Activated B cell treated with CpG ODN at 0.5 μM for 24 hours (primary cell): ENCODE data around the gene TEKT1. TPM values are rescaled to one million over a fixed set of nuclear protein-coding genes. Genes with fewer than 3 reads are reported as not detected.

Experiments
- ATAC-seq: fragments of 200-7000 bp; cut with Tn5 transposase; one replicate; pipeline ENCODE4 v1.10.0; 2021; ENCODE audit warnings: low read depth, mild to moderate bottlenecking, moderate library complexity
- CTCF ChIA-PET: fragments of 350-600 bp; sonication (Branson Sonifier 250); formaldehyde crosslinking; loops from one replicate; lab custom pipeline; 2021; ENCODE audit warnings: antibody characterized with exemption; lab: Charles Lee
- POLR2A ChIA-PET: fragments of 350-600 bp; sonication (Branson Sonifier 250); formaldehyde crosslinking; loops from one replicate; lab custom pipeline; 2021; ENCODE audit warnings: antibody characterized with exemption; lab: Charles Lee
- DNase-seq: peaks from one replicate; pipeline ENCODE4 v3.0.0; 2022
- H3K27ac Mint-ChIP-seq: one replicate; pipeline ENCODE4 v1.8.0; 2020; ENCODE audit warnings: mixed read lengths
- H3K27me3 Mint-ChIP-seq: one replicate; pipeline ENCODE4 v1.8.0; 2021; ENCODE audit warnings: mixed read lengths
- H3K36me3 Mint-ChIP-seq: one replicate; pipeline ENCODE4 v1.8.0; 2021; ENCODE audit warnings: low read depth, mixed read lengths
- H3K4me1 Mint-ChIP-seq: one replicate; pipeline ENCODE4 v1.8.0; 2021; ENCODE audit warnings: mixed read lengths
- H3K4me3 Mint-ChIP-seq: one replicate; pipeline ENCODE4 v1.8.0; 2020; ENCODE audit warnings: mild to moderate bottlenecking, mixed read lengths
- H3K9me3 Mint-ChIP-seq: one replicate; pipeline ENCODE4 v1.8.0; 2020; ENCODE audit warnings: mixed read lengths
- intact Hi-C: fragments of 100-400 bp; cut with micrococcal nuclease; formaldehyde crosslinking; loops from one replicate; pipeline ENCODE4 v1.15.1; 2024
- total RNA-seq: library from RNA; stranded (reverse); gene quantifications from 2 replicates; pipeline ENCODE4 v1.2.3, GENCODE V29; 2022
- TF ChIP-seq, protein P1 (sequence below): fragments of 200-600 bp; IDR thresholded peaks from one replicate; pipeline ENCODE4 v1.8.0; 2022; ENCODE audit warnings: antibody characterized with exemption, mild to moderate bottlenecking

TEKT1 gene
- total RNA-seq, 1 donor from 2014 or later: not detected

DNA sequence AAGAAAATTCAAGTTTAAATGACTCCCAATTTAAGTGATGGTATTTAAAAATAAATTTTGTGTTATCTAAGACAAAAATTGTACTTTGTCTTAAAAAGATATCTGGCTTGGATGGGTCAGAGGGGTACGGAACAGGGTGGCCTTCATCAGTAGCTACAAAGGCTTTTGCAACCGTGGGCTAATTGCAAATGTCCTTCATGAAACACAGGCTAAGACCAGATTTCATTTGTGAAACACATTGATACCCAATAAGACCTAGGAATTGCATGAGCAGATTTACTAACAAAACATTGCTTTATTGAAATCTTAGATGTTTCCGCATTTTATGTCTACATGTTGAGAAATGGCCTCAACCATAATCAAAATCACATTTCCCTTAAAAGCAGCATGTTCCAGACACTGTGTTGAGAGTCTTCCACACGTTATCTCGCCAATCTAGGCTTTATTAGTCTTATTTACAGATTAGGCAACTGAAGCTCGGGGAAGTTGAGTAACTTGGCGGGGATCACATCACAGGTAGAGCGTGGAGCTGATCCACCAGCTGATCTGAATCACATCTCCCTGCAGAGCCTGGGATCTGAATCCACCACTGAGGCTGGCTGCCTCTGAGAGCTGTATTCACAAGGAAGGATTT, 33.7 kb downstream of the TEKT1 start:
- Mint-ChIP-seq H3K9me3 (no peaks in the 10 kb centered on the region), H3K27me3 (peaks cover 9% of the 10 kb centered on the region), H3K27ac (no peak overlapping the region), H3K4me3 (no peak overlapping the region), H3K4me1 (no peaks in the 10 kb centered on the region), H3K36me3 (no peaks in the 10 kb centered on the region)
- ATAC-seq (no peak), DNase-seq (no peak)
- TF ChIP-seq, protein P1, sequence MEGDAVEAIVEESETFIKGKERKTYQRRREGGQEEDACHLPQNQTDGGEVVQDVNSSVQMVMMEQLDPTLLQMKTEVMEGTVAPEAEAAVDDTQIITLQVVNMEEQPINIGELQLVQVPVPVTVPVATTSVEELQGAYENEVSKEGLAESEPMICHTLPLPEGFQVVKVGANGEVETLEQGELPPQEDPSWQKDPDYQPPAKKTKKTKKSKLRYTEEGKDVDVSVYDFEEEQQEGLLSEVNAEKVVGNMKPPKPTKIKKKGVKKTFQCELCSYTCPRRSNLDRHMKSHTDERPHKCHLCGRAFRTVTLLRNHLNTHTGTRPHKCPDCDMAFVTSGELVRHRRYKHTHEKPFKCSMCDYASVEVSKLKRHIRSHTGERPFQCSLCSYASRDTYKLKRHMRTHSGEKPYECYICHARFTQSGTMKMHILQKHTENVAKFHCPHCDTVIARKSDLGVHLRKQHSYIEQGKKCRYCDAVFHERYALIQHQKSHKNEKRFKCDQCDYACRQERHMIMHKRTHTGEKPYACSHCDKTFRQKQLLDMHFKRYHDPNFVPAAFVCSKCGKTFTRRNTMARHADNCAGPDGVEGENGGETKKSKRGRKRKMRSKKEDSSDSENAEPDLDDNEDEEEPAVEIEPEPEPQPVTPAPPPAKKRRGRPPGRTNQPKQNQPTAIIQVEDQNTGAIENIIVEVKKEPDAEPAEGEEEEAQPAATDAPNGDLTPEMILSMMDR: no peak
- intact Hi-C loops: no loop called here
- ChIA-PET CTCF (no interaction called here), POLR2A (interaction anchor here (0.5 kb wide), 1 partner anchor 26 kb away, joined by 6 read pairs; no protein-coding TSS in a partner anchor)

DNA sequence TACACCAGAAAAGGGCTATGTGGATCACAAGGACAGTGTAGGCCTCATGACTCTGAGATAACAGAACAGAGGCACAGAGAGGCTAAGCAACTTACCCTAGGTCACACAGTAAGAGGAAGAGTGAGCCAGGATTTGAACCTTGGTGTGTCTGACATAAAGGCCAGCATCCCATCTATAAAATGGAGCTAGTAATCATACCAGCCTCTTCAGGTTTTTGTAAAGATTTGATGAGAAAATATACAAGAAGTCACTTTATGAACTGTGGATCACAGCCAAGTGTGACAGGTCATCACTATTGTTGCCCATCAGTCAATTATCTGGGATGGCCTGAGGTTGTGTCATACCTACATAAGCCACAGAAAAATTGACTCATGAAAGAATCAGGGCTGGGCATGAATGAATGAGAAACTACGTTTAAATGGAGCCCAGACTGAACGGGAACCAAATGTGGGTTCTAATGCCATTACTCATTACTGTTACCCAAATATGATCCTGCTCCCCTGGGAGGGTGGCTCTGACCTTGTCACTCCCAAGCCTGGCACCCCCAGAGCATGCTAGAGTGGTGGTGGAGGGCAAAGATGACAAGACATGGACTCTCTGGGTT, 34.5 kb downstream of the TEKT1 start:
- peaks cover 13% of the 10 kb centered on the region for H3K27me3 Mint-ChIP-seq
- CTCF ChIA-PET: no interaction called here
- no peak overlapping the region for H3K27ac Mint-ChIP-seq
- TF ChIP-seq, protein P1: no peak
- POLR2A ChIA-PET: no interaction called here
- ATAC-seq (no peak), DNase-seq (no peak)
- H3K4me1 Mint-ChIP-seq: no peaks in the 10 kb centered on the region
- intact Hi-C loops: no loop called here
- H3K36me3 Mint-ChIP-seq: no peaks in the 10 kb centered on the region
- H3K9me3 Mint-ChIP-seq: no peaks in the 10 kb centered on the region
- H3K4me3 Mint-ChIP-seq: no peak overlapping the region

DNA sequence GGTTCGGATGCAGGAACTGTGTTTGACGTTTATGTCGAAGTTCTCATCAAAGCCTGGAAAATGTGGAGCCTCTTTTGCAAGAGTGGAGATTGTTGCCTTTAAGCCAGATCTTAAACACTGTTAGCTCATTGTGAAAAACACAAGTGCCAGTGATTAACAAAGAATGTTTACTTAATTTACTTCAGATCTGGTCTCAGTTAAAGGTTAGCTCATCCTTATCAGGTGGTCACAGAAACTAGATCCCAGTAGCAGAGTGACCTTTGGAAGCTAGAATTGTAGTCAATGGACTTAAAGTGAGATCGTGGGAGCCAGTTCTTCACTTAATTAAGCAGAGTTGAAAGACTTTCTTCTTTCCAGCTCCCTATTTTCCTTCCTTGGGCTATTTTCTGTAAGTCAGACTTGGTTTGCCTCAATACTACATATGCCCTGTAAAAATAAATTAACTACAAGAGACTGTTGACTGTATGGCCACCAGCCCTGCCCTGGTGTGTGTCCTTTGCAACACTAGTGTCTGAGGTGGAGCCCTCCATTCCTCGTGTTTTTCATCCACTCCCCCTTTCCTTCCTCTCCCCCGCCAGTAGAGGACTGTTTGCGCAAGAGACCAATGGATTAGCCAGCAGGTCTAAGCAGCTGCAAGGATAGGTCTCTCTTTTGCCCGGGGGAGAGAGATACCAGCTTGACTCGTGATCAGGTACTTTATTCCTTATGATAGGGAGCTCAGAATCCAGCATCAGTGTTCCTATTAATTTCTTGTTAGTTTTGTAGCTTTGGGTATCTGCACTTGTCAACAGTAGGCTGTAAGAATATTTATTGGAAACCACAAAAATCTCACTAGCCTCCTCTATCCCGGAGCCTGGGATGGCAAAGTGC, 35.3 kb downstream of the TEKT1 start:
- CTCF ChIA-PET: no interaction called here
- H3K4me3 Mint-ChIP-seq: no peak overlapping the region
- no peaks in the 10 kb centered on the region for H3K9me3 Mint-ChIP-seq
- POLR2A ChIA-PET: no interaction called here
- H3K27me3 Mint-ChIP-seq: peaks cover 13% of the 10 kb centered on the region
- no peaks in the 10 kb centered on the region for H3K36me3 Mint-ChIP-seq
- intact Hi-C loops: no loop called here
- H3K27ac Mint-ChIP-seq: no peak overlapping the region
- H3K4me1 Mint-ChIP-seq: no peaks in the 10 kb centered on the region
- no peak for DNase-seq
- ATAC-seq: no peak
- TF ChIP-seq, protein P1: no peak

DNA sequence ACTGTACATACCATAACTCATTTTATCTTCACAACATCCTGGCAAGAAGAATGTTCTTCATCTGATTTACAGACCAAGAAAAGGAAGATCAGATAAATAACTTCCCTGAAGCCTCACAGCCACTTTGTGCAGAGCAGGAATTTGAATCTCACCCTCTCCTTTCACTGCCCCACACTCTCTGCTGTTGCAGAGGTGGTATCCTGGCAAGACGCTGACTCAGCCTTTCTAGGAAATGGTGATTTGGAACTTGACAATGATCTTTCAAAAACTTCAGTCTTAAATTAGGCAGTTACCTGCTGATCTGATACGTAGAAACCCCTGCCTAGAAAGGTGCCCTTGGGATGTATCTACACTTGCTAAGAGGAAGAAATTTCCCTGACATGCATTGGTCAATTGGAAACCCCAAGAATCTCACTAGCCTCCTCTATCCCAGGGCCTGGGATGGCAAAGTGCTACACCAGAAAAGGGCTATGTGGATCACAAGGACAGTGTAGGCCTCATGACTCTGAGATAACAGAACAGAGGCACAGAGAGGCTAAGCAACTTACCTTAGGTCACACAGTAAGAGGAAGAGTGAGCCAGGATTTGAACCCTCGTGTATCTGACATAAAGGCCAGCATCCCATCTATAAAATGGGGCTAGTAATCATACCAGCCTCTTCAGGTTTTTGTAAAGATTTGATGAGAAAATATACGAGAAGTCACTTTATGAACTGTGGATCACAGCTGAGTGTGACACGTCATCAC, 37.6 kb downstream of the TEKT1 start:
- Mint-ChIP-seq H3K27me3 (peaks cover 29% of the 10 kb centered on the region), H3K27ac (no peak overlapping the region), H3K9me3 (no peaks in the 10 kb centered on the region), H3K36me3 (no peaks in the 10 kb centered on the region), H3K4me1 (no peaks in the 10 kb centered on the region), H3K4me3 (no peak overlapping the region)
- intact Hi-C loops: no loop called here
- ATAC-seq (no peak), DNase-seq (no peak)
- CTCF ChIA-PET: no interaction called here
- POLR2A ChIA-PET: interaction anchor here (0.9 kb wide), 1 partner anchor 38 kb away, joined by 3 read pairs; the partner anchor contains the start of gene TEKT1
- TF ChIP-seq, protein P1: no peak
